Measurements from ENCODE around the gene COX14.

GRCh38 chr12:50123203-50123602, 11.2 kb downstream of the COX14 start:
- TF ChIP-seq, protein P1, sequence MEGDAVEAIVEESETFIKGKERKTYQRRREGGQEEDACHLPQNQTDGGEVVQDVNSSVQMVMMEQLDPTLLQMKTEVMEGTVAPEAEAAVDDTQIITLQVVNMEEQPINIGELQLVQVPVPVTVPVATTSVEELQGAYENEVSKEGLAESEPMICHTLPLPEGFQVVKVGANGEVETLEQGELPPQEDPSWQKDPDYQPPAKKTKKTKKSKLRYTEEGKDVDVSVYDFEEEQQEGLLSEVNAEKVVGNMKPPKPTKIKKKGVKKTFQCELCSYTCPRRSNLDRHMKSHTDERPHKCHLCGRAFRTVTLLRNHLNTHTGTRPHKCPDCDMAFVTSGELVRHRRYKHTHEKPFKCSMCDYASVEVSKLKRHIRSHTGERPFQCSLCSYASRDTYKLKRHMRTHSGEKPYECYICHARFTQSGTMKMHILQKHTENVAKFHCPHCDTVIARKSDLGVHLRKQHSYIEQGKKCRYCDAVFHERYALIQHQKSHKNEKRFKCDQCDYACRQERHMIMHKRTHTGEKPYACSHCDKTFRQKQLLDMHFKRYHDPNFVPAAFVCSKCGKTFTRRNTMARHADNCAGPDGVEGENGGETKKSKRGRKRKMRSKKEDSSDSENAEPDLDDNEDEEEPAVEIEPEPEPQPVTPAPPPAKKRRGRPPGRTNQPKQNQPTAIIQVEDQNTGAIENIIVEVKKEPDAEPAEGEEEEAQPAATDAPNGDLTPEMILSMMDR (conservative IDR thresholded peaks at IDR 0.05), result no peak
- TF ChIP-seq ZFX (IDR thresholded peaks at IDR 0.05), result no peak
